B cell (primary cell): Measurements from ENCODE around the gene ELOF1. TPM values are rescaled to one million over a fixed set of nuclear protein-coding genes. Genes with fewer than 3 reads are reported as not detected.
A peak's percentile ranks its signal among the peaks of the same experiment; 100 is the strongest.

ENCODE experiments used
- ATAC-seq: fragments of 200-7000 bp; cut with Tn5 transposase; one replicate; pipeline ENCODE4 v1.10.0; 2021; ENCODE audit warnings: low read depth, mild to moderate bottlenecking, moderate number of reproducible peaks, moderate library complexity
- CTCF ChIA-PET: fragments of 350-600 bp; sonication (Branson Sonifier 250); formaldehyde crosslinking; loops from one replicate; lab custom pipeline; 2021; ENCODE audit warnings: antibody characterized with exemption, inconsistent platforms; lab: Charles Lee
- POLR2A ChIA-PET: fragments of 350-600 bp; sonication (Branson Sonifier 250); formaldehyde crosslinking; loops from one replicate; lab custom pipeline; 2021; ENCODE audit warnings: antibody characterized with exemption; lab: Charles Lee
- DNase-seq: peaks from one replicate; pipeline ENCODE4 v3.0.0; 2013
- H2AFZ ChIP-seq: 2 replicates; pipeline ENCODE4 v1.6.1; 2012; ENCODE audit warnings: mild to moderate bottlenecking, low read depth, low read length; ENCODE audit not compliant: insufficient read depth, poor library complexity, severe bottlenecking
- H3K27ac ChIP-seq, 2 donors: 1 replicate in 1 of 2; 2 replicates in 1 of 2; pipeline ENCODE4 v1.5.1; 2012 to 2013; ENCODE audit warnings: low read length in 2 of 2, mild to moderate bottlenecking in 2 of 2, moderate library complexity in 1 of 2
- H3K27me3 ChIP-seq, 4 experiments: fragments of 200-600 bp in 1 of 4; sonication (generic) in 1 of 4; replicated peaks in 1 of 4; 1 replicate in 2 of 4; 2 replicates in 2 of 4; pipeline versions ENCODE4 v1.6.1 to v1.7.0; 2013 to 2016; ENCODE audit warnings: low read length in 3 of 4, mild to moderate bottlenecking in 2 of 4, mixed read lengths in 1 of 4, moderate library complexity in 1 of 4; ENCODE audit not compliant: insufficient read depth in 4 of 4, control insufficient read depth in 3 of 4; ENCODE audit errors: control extremely low read depth in 1 of 4
- H3K36me3 ChIP-seq, 2 experiments: replicated peaks in 1 of 2; 1 replicate in 1 of 2; 2 replicates in 1 of 2; pipeline versions ENCODE4 v1.6.1 to v1.7.1; 2013; ENCODE audit warnings: low read length in 1 of 2; ENCODE audit not compliant: insufficient read depth in 2 of 2, control insufficient read depth in 1 of 2; ENCODE audit errors: control extremely low read depth in 1 of 2, extremely low read depth in 1 of 2
- H3K4me1 ChIP-seq, 2 donors: fragments of 200-600 bp in 1 of 2; sonication (generic) in 1 of 2; 1 replicate in 1 of 2; 2 replicates in 1 of 2; pipeline versions ENCODE4 v1.5.1 to v1.6.1; 2013 to 2017; ENCODE audit warnings: low read length in 2 of 2; ENCODE audit not compliant: control insufficient read depth in 2 of 2, insufficient read depth in 2 of 2
- H3K4me2 ChIP-seq: replicated peaks from 2 replicates; pipeline ENCODE3; 2012; ENCODE audit warnings: mild to moderate bottlenecking, low read depth, low read length; ENCODE audit not compliant: poor library complexity, severe bottlenecking
- H3K4me3 ChIP-seq, 5 experiments: fragments of 200-600 bp in 1 of 5; sonication (generic) in 1 of 5; 1 replicate in 3 of 5; 2 replicates in 2 of 5; pipeline versions ENCODE4 v1.5.1 to v1.7.0; 2011 to 2016; ENCODE audit warnings: low read length in 4 of 5, mild to moderate bottlenecking in 4 of 5, low read depth in 2 of 5, control low read depth in 1 of 5, moderate library complexity in 1 of 5; ENCODE audit not compliant: insufficient read depth in 1 of 5; ENCODE audit errors: control extremely low read depth in 1 of 5, extremely low read depth in 1 of 5
- H3K79me2 ChIP-seq: fragments of 200-600 bp; sonication (generic); one replicate; pipeline ENCODE4 v1.6.0; 2016; ENCODE audit warnings: low read length; ENCODE audit not compliant: control insufficient read depth, insufficient read depth
- H3K9ac ChIP-seq: fragments of 200-600 bp; sonication (generic); 2 replicates; pipeline ENCODE4 v1.6.1; 2017; ENCODE audit warnings: mild to moderate bottlenecking, low read length, moderate library complexity
- H3K9me3 ChIP-seq, 3 donors: one replicate each; pipeline versions ENCODE4 v1.6.1 to v1.7.1; 2013; ENCODE audit warnings: low read length in 2 of 3; ENCODE audit not compliant: control insufficient read depth in 2 of 3, insufficient read depth in 1 of 3; ENCODE audit errors: control extremely low read depth in 1 of 3
- H4K20me1 ChIP-seq: 2 replicates; pipeline ENCODE4 v1.6.0; 2012; ENCODE audit warnings: mild to moderate bottlenecking, low read length; ENCODE audit not compliant: insufficient read depth, control insufficient read depth, poor library complexity, severe bottlenecking
- H3K27ac Mint-ChIP-seq: one replicate; pipeline ENCODE4 v1.8.0; 2021; ENCODE audit warnings: mixed read lengths
- H3K27me3 Mint-ChIP-seq: one replicate; pipeline ENCODE4 v1.8.0; 2021; ENCODE audit warnings: mixed read lengths
- H3K4me1 Mint-ChIP-seq: one replicate; pipeline ENCODE4 v1.8.0; 2021; ENCODE audit warnings: mixed read lengths
- H3K4me3 Mint-ChIP-seq: one replicate; pipeline ENCODE4 v1.8.0; 2021; ENCODE audit warnings: mixed read lengths
- H3K9me3 Mint-ChIP-seq: one replicate; pipeline ENCODE4 v1.8.0; 2022; ENCODE audit warnings: mixed read lengths; ENCODE audit not compliant: insufficient read depth
- EZH2 ChIP-seq: IDR thresholded peaks from 2 replicates; pipeline ENCODE4 v1.6.1; 2012; ENCODE audit warnings: borderline replicate concordance, low read depth, mild to moderate bottlenecking, moderate library complexity, low read length; ENCODE audit not compliant: insufficient read depth, poor library complexity, severe bottlenecking
- WGBS: methylation state at CpG from one replicate; pipeline ENCODE4 v1.1.5; 2013; ENCODE audit warnings: missing lambda C conversion rate; ENCODE audit not compliant: insufficient coverage; 5-methylcytosine and 5-hydroxymethylcytosine counted together
- intact Hi-C: fragments of 100-400 bp; cut with micrococcal nuclease; formaldehyde crosslinking; loops from one replicate; pipeline ENCODE4 v1.10.0; 2022
- polyA plus RNA-seq: library from polyadenylated mRNA; depleted of rRNA; stranded (reverse); fragments of >200 nt; gene quantifications from 2 replicates; pipeline ENCODE4 v1.2.3, GENCODE V29; 2012
- total RNA-seq, 2 donors: library from RNA; stranded (reverse); fragments of 120-200 nt in 1 of 2; gene quantifications; 1 replicate in 1 of 2; 2 replicates in 1 of 2; pipeline versions ENCODE4 v1.2.3 to v1.2.4, GENCODE V29; 2013 to 2022
- TF ChIP-seq, protein P1 (sequence below): fragments of 200-600 bp; IDR thresholded peaks from one replicate; pipeline ENCODE4 v1.8.0; 2022; ENCODE audit warnings: antibody characterized with exemption, mild to moderate bottlenecking

ELOF1 gene
- total and polyA plus RNA-seq, 2 donors (not counting 1 experiment from before 2014, with no cell fraction given): 69.5 to 76.2 TPM

DNA sequence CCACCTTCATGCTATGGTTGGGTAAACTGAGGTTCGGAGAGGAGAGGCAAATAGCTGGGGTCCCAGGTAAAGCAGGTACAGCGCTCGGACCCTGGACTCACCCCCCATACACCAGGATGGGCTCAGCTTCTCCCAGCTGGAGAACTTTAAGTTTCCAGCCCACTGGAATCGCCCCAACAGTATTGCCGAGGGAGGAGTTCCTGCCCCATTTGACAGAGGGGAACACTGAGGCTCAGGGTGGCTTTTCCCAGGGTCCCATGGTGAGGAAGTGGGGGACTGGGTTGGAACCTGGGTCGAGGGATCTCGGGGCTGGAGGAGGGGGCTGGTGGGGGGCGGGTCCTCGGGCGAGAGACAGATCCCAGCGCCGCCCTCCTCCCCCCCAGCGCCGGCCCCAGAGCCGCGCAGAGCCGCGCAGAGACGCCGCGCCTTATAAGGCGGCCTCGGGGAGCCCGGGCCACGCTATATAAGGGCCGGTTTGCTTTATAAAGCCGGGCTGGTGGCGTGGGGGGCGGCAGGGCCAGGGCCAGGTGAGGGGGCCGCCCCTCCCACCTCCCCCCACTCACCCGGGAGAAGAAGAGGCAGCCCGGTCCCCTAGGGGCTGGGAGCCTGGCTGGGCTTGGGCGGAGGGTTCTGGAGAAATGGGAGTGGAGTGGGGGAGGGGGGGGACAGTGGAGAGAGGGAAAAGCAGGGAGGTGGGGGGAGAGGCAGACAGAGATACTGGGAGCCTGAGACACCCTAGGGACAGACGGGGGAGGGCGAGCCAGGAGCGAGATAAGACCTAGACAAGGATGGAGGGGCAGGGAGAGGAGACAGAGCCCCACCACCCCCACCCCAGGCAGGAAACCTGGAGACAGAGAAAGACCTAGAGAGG, 19.3 kb downstream of the ELOF1 start:
- TF ChIP-seq, protein P1, sequence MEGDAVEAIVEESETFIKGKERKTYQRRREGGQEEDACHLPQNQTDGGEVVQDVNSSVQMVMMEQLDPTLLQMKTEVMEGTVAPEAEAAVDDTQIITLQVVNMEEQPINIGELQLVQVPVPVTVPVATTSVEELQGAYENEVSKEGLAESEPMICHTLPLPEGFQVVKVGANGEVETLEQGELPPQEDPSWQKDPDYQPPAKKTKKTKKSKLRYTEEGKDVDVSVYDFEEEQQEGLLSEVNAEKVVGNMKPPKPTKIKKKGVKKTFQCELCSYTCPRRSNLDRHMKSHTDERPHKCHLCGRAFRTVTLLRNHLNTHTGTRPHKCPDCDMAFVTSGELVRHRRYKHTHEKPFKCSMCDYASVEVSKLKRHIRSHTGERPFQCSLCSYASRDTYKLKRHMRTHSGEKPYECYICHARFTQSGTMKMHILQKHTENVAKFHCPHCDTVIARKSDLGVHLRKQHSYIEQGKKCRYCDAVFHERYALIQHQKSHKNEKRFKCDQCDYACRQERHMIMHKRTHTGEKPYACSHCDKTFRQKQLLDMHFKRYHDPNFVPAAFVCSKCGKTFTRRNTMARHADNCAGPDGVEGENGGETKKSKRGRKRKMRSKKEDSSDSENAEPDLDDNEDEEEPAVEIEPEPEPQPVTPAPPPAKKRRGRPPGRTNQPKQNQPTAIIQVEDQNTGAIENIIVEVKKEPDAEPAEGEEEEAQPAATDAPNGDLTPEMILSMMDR: no peak
- TF ChIP-seq EZH2: no peak
- WGBS: 17% methylated on average over 7 of the region's 36 CpGs
- H3K4me2 ChIP-seq: peak overlapping the region; percentile 25
- peaks cover 18% of the 10 kb centered on the region for H3K27me3 Mint-ChIP-seq
- ChIA-PET POLR2A (no interaction called here), CTCF (interaction anchor here (0.9 kb wide), 1 partner anchor 19 kb away, joined by 4 read pairs; the partner anchor contains the start of gene ELOF1)
- no peak overlapping the region for H3K4me3 Mint-ChIP-seq
- H3K4me1 ChIP-seq: peaks cover 20 to 27% of the 10 kb centered on the region in 2 donors
- intact Hi-C loops: no loop called here
- H3K9me3 ChIP-seq: no peaks in the 10 kb centered on the region
- H3K9ac ChIP-seq: no peak overlapping the region
- no peak overlapping the region for H3K27ac Mint-ChIP-seq
- peaks cover 16% of the 10 kb centered on the region for H3K4me1 Mint-ChIP-seq
- no peak overlapping the region for H3K27ac ChIP-seq
- H3K4me3 ChIP-seq: no peak overlapping the region
- H3K79me2 ChIP-seq: no peaks in the 10 kb centered on the region
- DNase-seq: no peak
- H2AFZ ChIP-seq: no peak overlapping the region
- H4K20me1 ChIP-seq: no peaks in the 10 kb centered on the region
- peaks cover 0 to 33% (median 12%) of the 10 kb centered on the region in 4 experiments for H3K27me3 ChIP-seq
- H3K9me3 Mint-ChIP-seq: no peaks in the 10 kb centered on the region
- ATAC-seq: no peak
- no peaks in the 10 kb centered on the region for H3K36me3 ChIP-seq
